Endothelial cell of umbilical vein (primary cell): Measurements from ENCODE around the gene CLASRP. TPM values are rescaled to one million over a fixed set of nuclear protein-coding genes. Genes with fewer than 3 reads are reported as not detected.
"Not testable (repeated sequence)": the region's sequence is repeated elsewhere in the genome, so short reads cannot be mapped to it uniquely, and the experiment has no call there.

ENCODE experiments used
- BruUV-seq: library from RNA; stranded (reverse); fragments of 400-500 nt; replicated peaks from 2 replicates; lab custom pipeline; 2021; lab: Mats Ljungman, UMichigan
- CTCF ChIA-PET: fragments of 300-600, 350-600 bp; sonication (Branson Sonifier 250); formaldehyde crosslinking; loops from one replicate; lab custom pipeline; 2021; ENCODE audit warnings: antibody characterized with exemption, inconsistent platforms; lab: Charles Lee
- POLR2A ChIA-PET: fragments of 300-600, 350-600 bp; sonication (Branson Sonifier 250); formaldehyde crosslinking; loops from one replicate; lab custom pipeline; 2021; ENCODE audit warnings: antibody characterized with exemption, inconsistent platforms; lab: Charles Lee
- DNase-seq: peaks from one replicate; pipeline ENCODE4 v3.0.0-alpha.2; 2011; ENCODE audit warnings: low read depth, low spot score
- FAIRE-seq: peaks from 2 replicates; lab custom pipeline; 2011; peaks lifted over from hg19 to GRCh38; lab: Jason Lieb, UNC
- H2AFZ ChIP-seq: 2 replicates; pipeline ENCODE4 v1.6.0; 2012; ENCODE audit warnings: low read depth, low read length, control low read depth, inconsistent platforms
- H3K27ac ChIP-seq: 2 replicates; pipeline ENCODE4 v1.5.1; 2011; ENCODE audit warnings: low read depth, mild to moderate bottlenecking, control low read depth, low read length, moderate library complexity; ENCODE audit not compliant: insufficient read depth
- H3K27me3 ChIP-seq, 2 experiments: 2 replicates each; pipeline versions ENCODE4 v1.6.0 to v1.6.1; 2011; ENCODE audit warnings: low read length in 2 of 2, mixed read lengths in 1 of 2; ENCODE audit not compliant: control insufficient read depth in 2 of 2, insufficient read depth in 2 of 2
- H3K36me3 ChIP-seq, 2 experiments: 2 replicates in 1 of 2; 3 replicates in 1 of 2; pipeline ENCODE4 v1.5.1; 2011; ENCODE audit warnings: low read length in 2 of 2, mild to moderate bottlenecking in 1 of 2, moderate library complexity in 1 of 2; ENCODE audit not compliant: control insufficient read depth in 2 of 2, insufficient read depth in 2 of 2; ENCODE audit errors: extremely low read depth in 1 of 2
- H3K4me1 ChIP-seq: 3 replicates; pipeline ENCODE4 v1.5.1; 2011; ENCODE audit warnings: mild to moderate bottlenecking, low read length; ENCODE audit not compliant: control insufficient read depth, insufficient read depth; ENCODE audit errors: extremely low read depth
- H3K4me2 ChIP-seq: 2 replicates; pipeline ENCODE4 v1.6.1; 2011; ENCODE audit warnings: low read length, control low read depth, mixed read lengths; ENCODE audit not compliant: insufficient read depth
- H3K4me3 ChIP-seq, 3 experiments: fragments of 200-600 bp in 1 of 3; sonication (generic), shearing (Covaris generic) in 1 of 3; replicated peaks in 1 of 3; 2 replicates each; pipeline ENCODE4 v1.5.1; 2011 to 2016; ENCODE audit warnings: control low read depth in 3 of 3, low read length in 3 of 3, mild to moderate bottlenecking in 2 of 3, inconsistent platforms in 1 of 3, low read depth in 1 of 3, moderate library complexity in 1 of 3; ENCODE audit not compliant: insufficient read depth in 1 of 3
- H3K79me2 ChIP-seq: 2 replicates; pipeline ENCODE4 v1.6.0; 2012; ENCODE audit warnings: low read length, inconsistent platforms; ENCODE audit not compliant: control insufficient read depth, insufficient read depth
- H3K9ac ChIP-seq: replicated peaks from 2 replicates; pipeline ENCODE3; 2011; ENCODE audit warnings: low read length, control low read depth; ENCODE audit not compliant: insufficient read depth; ENCODE audit errors: extremely low read depth
- H3K9me1 ChIP-seq: replicated peaks from 3 replicates; pipeline ENCODE4 v1.6.0; 2011; ENCODE audit warnings: mild to moderate bottlenecking, low read length; ENCODE audit not compliant: control insufficient read depth, insufficient read depth; ENCODE audit errors: extremely low read depth
- H3K9me3 ChIP-seq: replicated peaks from 2 replicates; pipeline ENCODE4 v1.5.1; 2012; ENCODE audit warnings: low read length, inconsistent platforms; ENCODE audit not compliant: control insufficient read depth, insufficient read depth
- H4K20me1 ChIP-seq: replicated peaks from 2 replicates; pipeline ENCODE3; 2011; ENCODE audit warnings: mild to moderate bottlenecking, low read length; ENCODE audit not compliant: control insufficient read depth, insufficient read depth; ENCODE audit errors: extremely low read depth
- CTCF ChIP-seq, 2 donors: IDR thresholded peaks; 1 replicate in 1 of 2; 2 replicates in 1 of 2; pipeline ENCODE4 v1.5.1; 2011; ENCODE audit warnings: low read length in 2 of 2, mild to moderate bottlenecking in 2 of 2, moderate library complexity in 2 of 2, control low read depth in 1 of 2, inconsistent platforms in 1 of 2, low read depth in 1 of 2; ENCODE audit not compliant: insufficient read depth in 1 of 2; ENCODE audit errors: extremely low read depth in 1 of 2
- EZH2 ChIP-seq: IDR thresholded peaks from 2 replicates; pipeline ENCODE4 v1.6.1; 2012; ENCODE audit warnings: borderline replicate concordance, low read depth, mild to moderate bottlenecking, moderate library complexity, low read length, inconsistent platforms; ENCODE audit not compliant: severe bottlenecking
- FOS ChIP-seq: IDR thresholded peaks from 2 replicates; pipeline ENCODE4 v1.6.1; 2011; ENCODE audit warnings: mild to moderate bottlenecking, low read length, moderate library complexity, borderline replicate concordance; ENCODE audit not compliant: insufficient read depth
- GATA2 ChIP-seq: IDR thresholded peaks from 2 replicates; pipeline ENCODE4 v1.7.0; 2011; ENCODE audit warnings: low read depth, mild to moderate bottlenecking, moderate library complexity, mixed read lengths, low read length; ENCODE audit not compliant: insufficient read length, insufficient read depth
- JUN ChIP-seq: IDR thresholded peaks from 2 replicates; pipeline ENCODE4 v1.6.1; 2011; ENCODE audit warnings: borderline replicate concordance, low read depth; ENCODE audit not compliant: insufficient read length, insufficient read depth
- MAX ChIP-seq: IDR thresholded peaks from 2 replicates; pipeline ENCODE4 v1.6.1; 2011; ENCODE audit not compliant: insufficient read depth, insufficient read length
- MYC ChIP-seq: IDR thresholded peaks from one replicate; pipeline ENCODE4 v1.6.1; 2011; ENCODE audit warnings: mild to moderate bottlenecking, low read depth, low read length
- POLR2A ChIP-seq: IDR thresholded peaks from 2 replicates; pipeline ENCODE4 v1.6.1; 2012; ENCODE audit warnings: low read depth, mild to moderate bottlenecking, control low read depth, low read length
- POLR2AphosphoS5 ChIP-seq: IDR thresholded peaks from 2 replicates; pipeline ENCODE4 v1.6.1; 2012; ENCODE audit warnings: low read depth, mild to moderate bottlenecking, control low read depth, low read length, moderate library complexity; ENCODE audit not compliant: insufficient read depth
- dilution Hi-C: fragments of 300-500 bp; cut with MboI; formaldehyde crosslinking; loops from one replicate; pipeline ENCODE4 v1.15.0; 2019; ENCODE audit warnings: low sequenced_read_pairs; ENCODE audit not compliant: extremely low pct_ligation_motif_present
- intact Hi-C: fragments of 100-400 bp; cut with micrococcal nuclease; formaldehyde crosslinking; loops from one replicate; pipeline ENCODE4 v1.10.0; 2022
- polyA plus RNA-seq, 4 experiments: library from polyadenylated mRNA; depleted of rRNA in 3 of 4; stranded (reverse) in 3 of 4; unstranded in 1 of 4; fragments of >200 nt; gene quantifications; 2 replicates each; pipeline versions ENCODE4 v1.2.1 to v1.2.3, GENCODE V29; 2011 to 2012; ENCODE audit warnings: missing spikeins in 1 of 4
- total RNA-seq: library from RNA; stranded (reverse); gene quantifications from 2 replicates; pipeline ENCODE4 v1.2.3, GENCODE V29; 2021

CLASRP gene
- total and polyA plus RNA-seq, 2 donors (not counting 3 experiments of a cell fraction or from before 2014, with no cell fraction given): 40.7 to 70.7 TPM

- Histone ChIP-seq H3K36me3 (no peaks in the 10 kb centered on the region), H4K20me1 (no peaks in the 10 kb centered on the region), H3K4me3 (no peak overlapping the region), H3K9me1 (no peaks in the 10 kb centered on the region), H3K9ac (no peak overlapping the region), H3K79me2 (peaks cover 78% of the 10 kb centered on the region), H3K9me3 (no peaks in the 10 kb centered on the region), H3K27ac (no peak overlapping the region), H3K4me2 (no peak overlapping the region), H3K4me1 (no peaks in the 10 kb centered on the region), H2AFZ (no peak overlapping the region), H3K27me3 (no peaks in the 10 kb centered on the region)
- no peak for DNase-seq
- intact Hi-C loops (no loop called here), dilution Hi-C loops (no loop called here)
- POLR2A ChIA-PET: no interaction called here
- no peak for TF ChIP-seq GATA2
- TF ChIP-seq POLR2A: no peak
- no peak for TF ChIP-seq MYC
- TF ChIP-seq JUN: no peak
- no peak for TF ChIP-seq MAX
- no peak for TF ChIP-seq FOS
- TF ChIP-seq POLR2AphosphoS5: no peak
- TF ChIP-seq EZH2: no peak
- no peak for TF ChIP-seq CTCF (IDR thresholded peaks at IDR 0.05; ENCODE audit: extremely low read depth in 1 of 2, insufficient read depth in 1 of 2, low read depth in 1 of 2, low read length in 2 of 2)
- no peak for FAIRE-seq
- CTCF ChIA-PET: interaction anchor here (1.1 kb wide), 1 partner anchor 16 kb away, joined by 3 read pairs; no protein-coding TSS in a partner anchor
- BruUV-seq: no TSS peak
Observed at GRCh38 chr19:45104658-45105349, 66.0 kb downstream of the CLASRP start.

DNA sequence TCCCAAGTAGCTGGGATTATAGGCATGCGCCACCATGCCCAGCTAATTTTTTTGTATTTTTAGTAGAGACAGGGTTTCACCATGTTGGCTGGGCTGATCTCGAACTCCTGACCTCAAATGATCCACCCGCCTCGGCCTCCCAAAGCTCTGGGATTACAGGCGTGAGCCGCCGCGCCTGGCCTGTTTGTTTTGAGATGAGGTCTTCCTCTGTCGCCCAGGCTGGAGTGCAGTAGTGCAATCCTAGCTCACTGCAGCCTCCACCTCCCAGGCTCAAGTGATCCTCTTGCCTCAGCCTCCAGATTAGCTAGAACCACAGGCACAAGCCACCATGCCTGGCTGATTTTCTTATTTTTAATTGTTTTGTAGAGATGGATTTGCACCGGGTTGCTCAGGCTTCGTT, 67.5 kb downstream of the CLASRP start:
- FAIRE-seq, POLR2A ChIA-PET, CTCF ChIA-PET: not testable (repeated sequence)

More for the DNA sequence above, 67.5 kb downstream of the CLASRP start:
- DNase-seq, H3K27me3 ChIP-seq, H3K4me1 ChIP-seq, H3K9ac ChIP-seq, dilution Hi-C loops, BruUV-seq, H3K36me3 ChIP-seq, H3K27ac ChIP-seq, H3K4me3 ChIP-seq, intact Hi-C loops, H3K9me3 ChIP-seq, H2AFZ ChIP-seq, H3K9me1 ChIP-seq, H4K20me1 ChIP-seq, H3K4me2 ChIP-seq: not testable (repeated sequence)
- peaks cover 68% of the 10 kb centered on the region for H3K79me2 ChIP-seq
